H9 (cell line): Measurements from ENCODE around the gene ZNF660. TPM values are rescaled to one million over a fixed set of nuclear protein-coding genes. Genes with fewer than 3 reads are reported as not detected.
A peak's percentile ranks its signal among the peaks of the same experiment; 100 is the strongest.

Experiments used
- DNase-seq: peaks from one replicate; pipeline ENCODE4 v3.0.0-alpha.2; 2017
- H2AFZ ChIP-seq: one replicate; pipeline ENCODE4 v1.6.1; 2013; ENCODE audit warnings: mild to moderate bottlenecking, low read length, control low read depth, moderate library complexity
- H2AK5ac ChIP-seq: 2 replicates; pipeline ENCODE4 v1.6.1; 2013; ENCODE audit warnings: low read length, control low read depth, mixed read lengths; ENCODE audit not compliant: insufficient read length
- H2BK120ac ChIP-seq: one replicate; pipeline ENCODE4 v1.6.1; 2013; ENCODE audit warnings: low read depth, mild to moderate bottlenecking, low read length, control low read depth, inconsistent platforms; ENCODE audit not compliant: poor library complexity, severe bottlenecking
- H2BK12ac ChIP-seq: 2 replicates; pipeline ENCODE4 v1.6.1; 2013; ENCODE audit warnings: low read length, control low read depth, mixed read lengths, low read depth; ENCODE audit not compliant: insufficient read length
- H2BK15ac ChIP-seq: 2 replicates; pipeline ENCODE4 v1.6.1; 2013; ENCODE audit warnings: low read depth, low read length, control low read depth
- H2BK20ac ChIP-seq: one replicate; pipeline ENCODE4 v1.6.1; 2013; ENCODE audit warnings: low read depth, mild to moderate bottlenecking, low read length, control low read depth, inconsistent platforms; ENCODE audit not compliant: poor library complexity, severe bottlenecking
- H2BK5ac ChIP-seq: 2 replicates; pipeline ENCODE4 v1.6.1; 2013; ENCODE audit warnings: low read length, control low read depth, mixed read lengths; ENCODE audit not compliant: insufficient read length
- H3K14ac ChIP-seq: 2 replicates; pipeline ENCODE4 v1.6.1; 2013; ENCODE audit warnings: low read length, control low read depth; ENCODE audit not compliant: insufficient read depth
- H3K18ac ChIP-seq: 2 replicates; pipeline ENCODE4 v1.6.1; 2013; ENCODE audit warnings: low read depth, mild to moderate bottlenecking, mixed read lengths, low read length, control low read depth; ENCODE audit not compliant: insufficient read length
- H3K23ac ChIP-seq: 2 replicates; pipeline ENCODE4 v1.6.1; 2013; ENCODE audit warnings: low read length, control low read depth, mixed read lengths, low read depth; ENCODE audit not compliant: insufficient read length
- H3K23me2 ChIP-seq: 2 replicates; pipeline ENCODE4 v1.6.1; 2013; ENCODE audit warnings: low read depth, mild to moderate bottlenecking, mixed read lengths, low read length, control low read depth; ENCODE audit not compliant: insufficient read length, poor library complexity, severe bottlenecking
- H3K27ac ChIP-seq: 2 replicates; pipeline ENCODE4 v1.5.1; 2013; ENCODE audit warnings: low read length, control low read depth, mixed read lengths, low read depth; ENCODE audit not compliant: insufficient read length
- H3K27me3 ChIP-seq: 2 replicates; pipeline ENCODE4 v1.6.1; 2013; ENCODE audit warnings: low read length, control low read depth, inconsistent platforms; ENCODE audit not compliant: insufficient read depth
- H3K4ac ChIP-seq: 2 replicates; pipeline ENCODE4 v1.6.1; 2013; ENCODE audit warnings: low read depth, mild to moderate bottlenecking, control low read depth, inconsistent platforms, low read length, moderate library complexity
- H3K4me1 ChIP-seq: 2 replicates; pipeline ENCODE4 v1.6.1; 2013; ENCODE audit warnings: low read length, control low read depth, inconsistent platforms; ENCODE audit not compliant: insufficient read depth
- H3K4me2 ChIP-seq: 2 replicates; pipeline ENCODE4 v1.6.1; 2013; ENCODE audit warnings: low read length, control low read depth, mixed read lengths; ENCODE audit not compliant: insufficient read length, insufficient read depth
- H3K56ac ChIP-seq: 2 replicates; pipeline ENCODE4 v1.6.1; 2013; ENCODE audit warnings: low read depth, mild to moderate bottlenecking, mixed read lengths, low read length, control low read depth; ENCODE audit not compliant: insufficient read length
- H3K79me1 ChIP-seq: 2 replicates; pipeline ENCODE4 v1.6.1; 2013; ENCODE audit warnings: low read depth, mild to moderate bottlenecking, moderate library complexity, low read length, control low read depth, inconsistent platforms; ENCODE audit not compliant: insufficient read depth, poor library complexity, severe bottlenecking
- H3K79me2 ChIP-seq: 2 replicates; pipeline ENCODE4 v1.6.1; 2013; ENCODE audit warnings: low read length, control low read depth, inconsistent platforms; ENCODE audit not compliant: insufficient read depth
- H3K9ac ChIP-seq: 2 replicates; pipeline ENCODE4 v1.6.1; 2013; ENCODE audit warnings: low read length, control low read depth, mixed read lengths; ENCODE audit not compliant: insufficient read length; ENCODE audit errors: extremely low read depth
- H3K9me3 ChIP-seq: one replicate; pipeline ENCODE4 v1.6.1; 2013; ENCODE audit warnings: low read depth, low read length, inconsistent platforms; ENCODE audit not compliant: control insufficient read depth
- H3T11ph ChIP-seq: one replicate; pipeline ENCODE4 v1.6.1; 2013; ENCODE audit warnings: mild to moderate bottlenecking, low read length, control low read depth, inconsistent platforms
- H4K20me1 ChIP-seq: one replicate; pipeline ENCODE4 v1.6.1; 2013; ENCODE audit not compliant: control insufficient read depth, insufficient read length, insufficient read depth
- H4K5ac ChIP-seq: 2 replicates; pipeline ENCODE4 v1.6.1; 2013; ENCODE audit warnings: low read depth, mild to moderate bottlenecking, mixed read lengths, low read length, control low read depth; ENCODE audit not compliant: insufficient read length
- H4K8ac ChIP-seq: replicated peaks from 2 replicates; pipeline ENCODE4 v1.6.1; 2013; ENCODE audit warnings: low read length, control low read depth, mixed read lengths, low read depth; ENCODE audit not compliant: insufficient read length
- H4K91ac ChIP-seq: 2 replicates; pipeline ENCODE4 v1.6.1; 2013; ENCODE audit warnings: low read depth, mild to moderate bottlenecking, moderate library complexity, mixed read lengths, low read length, control low read depth; ENCODE audit not compliant: insufficient read length
- H3K27ac Mint-ChIP-seq, 3 experiments: 2 replicates in 2 of 3; 3 replicates in 1 of 3; pipeline ENCODE4 v1.8.0; 2020 to 2021; ENCODE audit warnings: mixed read lengths in 3 of 3, mild to moderate bottlenecking in 1 of 3, moderate library complexity in 1 of 3
- H3K27me3 Mint-ChIP-seq: 2 replicates; pipeline ENCODE4 v1.8.0; 2021; ENCODE audit warnings: low read depth, mild to moderate bottlenecking, moderate library complexity, mixed read lengths
- H3K36me3 Mint-ChIP-seq, 3 experiments: 2 replicates in 2 of 3; 3 replicates in 1 of 3; pipeline ENCODE4 v1.8.0; 2020 to 2021; ENCODE audit warnings: low read depth in 3 of 3, mixed read lengths in 3 of 3; ENCODE audit not compliant: insufficient read depth in 1 of 3
- H3K4me1 Mint-ChIP-seq, 2 experiments: 2 replicates each; pipeline ENCODE4 v1.8.0; 2020; ENCODE audit warnings: mixed read lengths in 2 of 2
- H3K4me3 Mint-ChIP-seq, 2 experiments: 2 replicates in 1 of 2; 3 replicates in 1 of 2; pipeline ENCODE4 v1.8.0; 2020 to 2021; ENCODE audit warnings: mild to moderate bottlenecking in 2 of 2, mixed read lengths in 2 of 2, moderate library complexity in 1 of 2
- H3K9me3 Mint-ChIP-seq, 2 experiments: 2 replicates in 1 of 2; 3 replicates in 1 of 2; pipeline ENCODE4 v1.8.0; 2020; ENCODE audit warnings: mild to moderate bottlenecking in 2 of 2, mixed read lengths in 2 of 2, moderate library complexity in 1 of 2
- WGBS: extraction: QIAGEN DNeasy Blood & Tissue Kit; methylation state at CpG from one replicate; pipeline ENCODE4 v1.1.7; 2013; ENCODE audit warnings: missing lambda C conversion rate, low lambda C conversion rate, mixed read lengths; ENCODE audit not compliant: insufficient read length; ENCODE audit errors: extremely low coverage; 5-methylcytosine and 5-hydroxymethylcytosine counted together
- total RNA-seq: library from RNA; stranded (reverse); gene quantifications from 2 replicates; pipeline ENCODE4 v1.2.1, GENCODE V29; 2021
- TF ChIP-seq, protein P1 (sequence below): fragments of 200-600 bp; sonication (generic); conservative IDR thresholded peaks from 3 replicates; pipeline ENCODE4 v1.8.0; 2021; ENCODE audit warnings: antibody characterized with exemption, mild to moderate bottlenecking

ZNF660 gene
- total RNA-seq, 1 experiment from 2014 or later: 18.7 TPM

DNA sequence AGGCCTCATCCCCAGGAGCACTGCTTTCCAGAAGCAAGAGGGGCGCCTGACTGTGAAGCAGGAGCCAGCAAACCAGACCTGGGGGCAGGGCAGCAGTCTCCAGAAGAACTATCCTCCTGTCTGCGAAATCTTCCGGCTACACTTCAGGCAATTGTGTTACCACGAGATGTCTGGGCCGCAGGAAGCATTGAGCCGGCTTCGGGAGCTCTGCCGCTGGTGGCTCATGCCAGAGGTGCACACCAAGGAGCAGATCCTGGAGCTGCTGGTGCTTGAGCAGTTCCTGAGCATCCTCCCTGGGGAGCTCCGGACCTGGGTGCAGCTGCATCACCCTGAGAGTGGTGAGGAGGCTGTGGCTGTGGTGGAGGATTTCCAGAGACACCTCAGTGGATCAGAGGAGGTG is 27.7 kb upstream of the ZNF660 start:
- Histone ChIP-seq H2AFZ (no peak overlapping the region), H2BK5ac (no peak overlapping the region), H3K9ac (no peak overlapping the region), H3K79me1 (peaks cover 5% of the 10 kb centered on the region), H4K91ac (no peak overlapping the region), H4K20me1 (no peaks in the 10 kb centered on the region), H3K27ac (no peak overlapping the region), H3K4me2 (no peak overlapping the region), H2AK5ac (no peak overlapping the region), H3K9me3 (peaks cover 20% of the 10 kb centered on the region), H2BK12ac (no peak overlapping the region), H3K79me2 (peaks cover 3% of the 10 kb centered on the region; the same call in 1 of the 2 replicates), H3K4me1 (no peaks in the 10 kb centered on the region; the same call in 1 of the 2 replicates), H4K5ac (no peak overlapping the region), H2BK120ac (no peak overlapping the region), H3K23ac (no peak overlapping the region), H2BK20ac (no peak overlapping the region), H3K27me3 (no peaks in the 10 kb centered on the region), H4K8ac (no peak overlapping the region), H3T11ph (no peak overlapping the region), H3K56ac (no peak overlapping the region), H3K4ac (no peak overlapping the region), H2BK15ac (no peak overlapping the region), H3K14ac (no peak overlapping the region), H3K23me2 (peaks cover 10% of the 10 kb centered on the region), H3K18ac (no peak overlapping the region)
- peaks cover 18 to 26% of the 10 kb centered on the region in 2 experiments for H3K9me3 Mint-ChIP-seq
- TF ChIP-seq, protein P1, sequence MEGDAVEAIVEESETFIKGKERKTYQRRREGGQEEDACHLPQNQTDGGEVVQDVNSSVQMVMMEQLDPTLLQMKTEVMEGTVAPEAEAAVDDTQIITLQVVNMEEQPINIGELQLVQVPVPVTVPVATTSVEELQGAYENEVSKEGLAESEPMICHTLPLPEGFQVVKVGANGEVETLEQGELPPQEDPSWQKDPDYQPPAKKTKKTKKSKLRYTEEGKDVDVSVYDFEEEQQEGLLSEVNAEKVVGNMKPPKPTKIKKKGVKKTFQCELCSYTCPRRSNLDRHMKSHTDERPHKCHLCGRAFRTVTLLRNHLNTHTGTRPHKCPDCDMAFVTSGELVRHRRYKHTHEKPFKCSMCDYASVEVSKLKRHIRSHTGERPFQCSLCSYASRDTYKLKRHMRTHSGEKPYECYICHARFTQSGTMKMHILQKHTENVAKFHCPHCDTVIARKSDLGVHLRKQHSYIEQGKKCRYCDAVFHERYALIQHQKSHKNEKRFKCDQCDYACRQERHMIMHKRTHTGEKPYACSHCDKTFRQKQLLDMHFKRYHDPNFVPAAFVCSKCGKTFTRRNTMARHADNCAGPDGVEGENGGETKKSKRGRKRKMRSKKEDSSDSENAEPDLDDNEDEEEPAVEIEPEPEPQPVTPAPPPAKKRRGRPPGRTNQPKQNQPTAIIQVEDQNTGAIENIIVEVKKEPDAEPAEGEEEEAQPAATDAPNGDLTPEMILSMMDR: no peak
- H3K27ac Mint-ChIP-seq: no peak overlapping the region
- no peak for DNase-seq
- H3K4me1 Mint-ChIP-seq: peaks cover 10 to 21% of the 10 kb centered on the region in 2 experiments
- peaks cover 24% of the 10 kb centered on the region for H3K27me3 Mint-ChIP-seq
- WGBS: no CpG with 5 or more reads among the region's 9 CpGs
- peak overlapping the region in 1 of 2 experiments; percentile 24; a peak in 2 of 5 replicates for H3K4me3 Mint-ChIP-seq
- peaks cover 56 to 64% (median 58%) of the 10 kb centered on the region in 3 experiments for H3K36me3 Mint-ChIP-seq
